Liver (tissue), 3 donors: ENCODE data around the gene NTN1.

Source experiments
- ATF3 ChIP-seq: IDR thresholded peaks from 2 replicates; pipeline ENCODE4 v1.6.1; 2016; ENCODE audit warnings: antibody characterized with exemption
- CTCF ChIP-seq: fragments of 150-350 bp; IDR thresholded peaks from 2 replicates; pipeline ENCODE4 v1.5.1; 2017; ENCODE audit warnings: improper control_type of control experiment, low read depth, low read length; ENCODE audit not compliant: missing input control
- GABPA ChIP-seq, 2 donors: IDR thresholded peaks in 1 of 2; conservative IDR thresholded peaks in 1 of 2; 2 replicates each; pipeline ENCODE4 v1.6.1; 2016; ENCODE audit warnings: antibody characterized with exemption in 2 of 2, mild to moderate bottlenecking in 1 of 2, moderate library complexity in 1 of 2
- HNF4G ChIP-seq: IDR thresholded peaks from 2 replicates; pipeline ENCODE4 v1.6.1; 2016; ENCODE audit warnings: antibody characterized with exemption
- JUND ChIP-seq, 2 donors: IDR thresholded peaks; 2 replicates each; pipeline ENCODE4 v1.6.1; 2016; ENCODE audit warnings: antibody characterized with exemption in 2 of 2
- MAX ChIP-seq: IDR thresholded peaks from 2 replicates; pipeline ENCODE4 v1.6.1; 2016; ENCODE audit warnings: antibody characterized with exemption
- RAD21 ChIP-seq, 2 donors: IDR thresholded peaks; 2 replicates each; pipeline ENCODE4 v1.6.1; 2016; ENCODE audit warnings: antibody characterized with exemption in 2 of 2, mild to moderate bottlenecking in 2 of 2
- REST ChIP-seq: IDR thresholded peaks from 2 replicates; pipeline ENCODE4 v1.6.1; 2016; ENCODE audit warnings: antibody characterized with exemption, mild to moderate bottlenecking
- RXRA ChIP-seq, 2 donors: IDR thresholded peaks; 2 replicates each; pipeline ENCODE4 v1.6.1; 2017 to 2018; ENCODE audit warnings: antibody characterized with exemption in 2 of 2, mild to moderate bottlenecking in 1 of 2
- SP1 ChIP-seq: IDR thresholded peaks from 2 replicates; pipeline ENCODE4 v1.6.1; 2018; ENCODE audit warnings: antibody characterized with exemption, mild to moderate bottlenecking
- TAF1 ChIP-seq: conservative IDR thresholded peaks from 2 replicates; pipeline ENCODE4 v1.6.1; 2016; ENCODE audit warnings: antibody characterized with exemption, mild to moderate bottlenecking
- YY1 ChIP-seq: IDR thresholded peaks from 2 replicates; pipeline ENCODE4 v1.6.1; 2016; ENCODE audit warnings: antibody characterized with exemption, mild to moderate bottlenecking
- ZBTB33 ChIP-seq: IDR thresholded peaks from 2 replicates; pipeline ENCODE4 v1.6.1; 2016; ENCODE audit warnings: antibody characterized with exemption
- donor health status: healthy.
- donor health status: healthy.

GRCh38 chr17:9200699-9201359 is 179.5 kb downstream of the NTN1 start:
- no peak for TF ChIP-seq CTCF
- TF ChIP-seq RXRA (IDR thresholded peaks at IDR 0.05) = no peak
- no peak for TF ChIP-seq JUND (IDR thresholded peaks at IDR 0.05)
- TF ChIP-seq RAD21 (IDR thresholded peaks at IDR 0.05) = no peak
- no peak for TF ChIP-seq REST
- TF ChIP-seq GABPA (IDR thresholded peaks at IDR 0.05 in 1 of 2, conservative IDR thresholded peaks at IDR 0.05 in 1 of 2) = no peak
- no peak for TF ChIP-seq ZBTB33
- no peak for TF ChIP-seq SP1
- TF ChIP-seq HNF4G = no peak
- TF ChIP-seq ATF3 = no peak
- no peak for TF ChIP-seq MAX
- no peak for TF ChIP-seq TAF1
- no peak for TF ChIP-seq YY1
